Thyroid gland (tissue), 4 donors: ENCODE results near the gene TYW1B.
"Not testable (repeated sequence)": the region's sequence is repeated elsewhere in the genome, so short reads cannot be mapped to it uniquely, and the experiment has no call there.

Experiments used
- POLR2A ChIP-seq, 2 donors: fragments of 450-650 bp; IDR thresholded peaks; one replicate each; pipeline ENCODE4 v1.6.1; 2017; ENCODE audit warnings: antibody characterized with exemption in 2 of 2, mild to moderate bottlenecking in 2 of 2, moderate library complexity in 1 of 2
- TF ChIP-seq, protein P1 (sequence below), 6 experiments: fragments of 200-600 bp in 3 of 6; fragments of 450-650 bp in 3 of 6; sonication (generic) in 3 of 6; IDR thresholded peaks; one replicate each; pipeline ENCODE4 v1.5.1; 2016 to 2019; ENCODE audit warnings: antibody characterized with exemption in 6 of 6, mild to moderate bottlenecking in 2 of 6, inconsistent platforms in 1 of 6, moderate library complexity in 1 of 6

DNA sequence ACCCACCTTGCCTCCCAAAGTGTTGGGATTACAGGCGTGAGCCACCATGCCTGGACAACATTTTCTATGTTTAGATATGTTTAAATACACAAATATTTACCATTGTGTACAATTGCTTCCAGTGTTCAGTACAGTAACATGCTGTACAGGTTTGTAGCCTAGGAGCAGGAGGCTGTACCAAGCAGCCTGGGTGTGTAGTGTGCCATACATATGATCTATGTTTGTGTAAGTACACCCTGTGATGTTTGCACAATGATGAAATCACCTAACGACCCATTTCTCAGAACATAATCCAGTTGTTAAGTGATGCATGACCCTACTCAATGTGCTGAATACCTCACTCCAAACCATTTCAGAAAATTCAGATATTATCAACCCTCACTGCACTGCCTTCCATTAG is 24.9 kb upstream of the TYW1B start:
- TF ChIP-seq POLR2A (IDR thresholded peaks at IDR 0.05), result not testable (repeated sequence)
- TF ChIP-seq, protein P1, sequence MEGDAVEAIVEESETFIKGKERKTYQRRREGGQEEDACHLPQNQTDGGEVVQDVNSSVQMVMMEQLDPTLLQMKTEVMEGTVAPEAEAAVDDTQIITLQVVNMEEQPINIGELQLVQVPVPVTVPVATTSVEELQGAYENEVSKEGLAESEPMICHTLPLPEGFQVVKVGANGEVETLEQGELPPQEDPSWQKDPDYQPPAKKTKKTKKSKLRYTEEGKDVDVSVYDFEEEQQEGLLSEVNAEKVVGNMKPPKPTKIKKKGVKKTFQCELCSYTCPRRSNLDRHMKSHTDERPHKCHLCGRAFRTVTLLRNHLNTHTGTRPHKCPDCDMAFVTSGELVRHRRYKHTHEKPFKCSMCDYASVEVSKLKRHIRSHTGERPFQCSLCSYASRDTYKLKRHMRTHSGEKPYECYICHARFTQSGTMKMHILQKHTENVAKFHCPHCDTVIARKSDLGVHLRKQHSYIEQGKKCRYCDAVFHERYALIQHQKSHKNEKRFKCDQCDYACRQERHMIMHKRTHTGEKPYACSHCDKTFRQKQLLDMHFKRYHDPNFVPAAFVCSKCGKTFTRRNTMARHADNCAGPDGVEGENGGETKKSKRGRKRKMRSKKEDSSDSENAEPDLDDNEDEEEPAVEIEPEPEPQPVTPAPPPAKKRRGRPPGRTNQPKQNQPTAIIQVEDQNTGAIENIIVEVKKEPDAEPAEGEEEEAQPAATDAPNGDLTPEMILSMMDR (IDR thresholded peaks at IDR 0.05), result not testable (repeated sequence)
